GM12891 (cell line): ENCODE data around the gene ADGRG4.

Experiments
- PAX5 ChIP-seq: IDR thresholded peaks from 2 replicates; pipeline ENCODE4 v1.6.1; 2011; ENCODE audit warnings: low read length, moderate library complexity, mild to moderate bottlenecking; ENCODE audit not compliant: insufficient read depth, severe bottlenecking
- POLR2A ChIP-seq: IDR thresholded peaks from 2 replicates; pipeline ENCODE4 v1.6.1; 2011; ENCODE audit warnings: low read depth, low read length, control low read depth
- POLR2AphosphoS5 ChIP-seq: IDR thresholded peaks from 2 replicates; pipeline ENCODE4 v1.6.1; 2011; ENCODE audit warnings: low read depth, low read length, control low read depth
- POU2F2 ChIP-seq: IDR thresholded peaks from 2 replicates; pipeline ENCODE4 v1.6.1; 2011; ENCODE audit warnings: low read depth, mild to moderate bottlenecking, control low read depth, low read length, moderate library complexity
- SPI1 ChIP-seq: IDR thresholded peaks from 2 replicates; pipeline ENCODE4 v1.6.1; 2011; ENCODE audit warnings: low read depth, low read length, control low read depth
- TAF1 ChIP-seq: IDR thresholded peaks from 2 replicates; pipeline ENCODE4 v1.6.1; 2011; ENCODE audit warnings: low read depth, low read length, control low read depth

DNA sequence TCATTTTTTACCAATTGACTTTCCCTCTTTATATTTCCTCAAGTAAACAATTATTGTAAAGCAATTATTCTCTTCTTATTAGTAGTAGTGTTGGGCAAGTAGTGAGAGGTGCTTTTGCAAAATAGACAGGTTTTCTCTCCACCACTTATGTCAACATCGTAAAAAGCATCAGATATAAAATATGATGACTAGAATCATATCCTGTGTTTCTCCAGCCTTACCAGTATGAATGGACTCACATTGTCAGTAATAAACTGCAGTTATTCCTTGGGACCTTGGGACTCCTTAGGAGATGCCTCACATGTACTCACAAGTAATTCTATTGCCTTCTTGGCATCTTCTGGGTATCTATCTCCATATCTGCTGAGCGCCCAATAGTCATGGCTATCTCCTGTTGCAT is 146.5 kb downstream of the ADGRG4 start:
- no peak for TF ChIP-seq TAF1
- TF ChIP-seq SPI1, result no peak
- no peak for TF ChIP-seq POLR2A
- no peak for TF ChIP-seq POLR2AphosphoS5
- TF ChIP-seq POU2F2, result no peak
- TF ChIP-seq PAX5, result no peak
